HG03280 (cell line): ENCODE measurements around the gene DRICH1.
"Not testable (repeated sequence)": the region's sequence is repeated elsewhere in the genome, so short reads cannot be mapped to it uniquely, and the experiment has no call there.

Experiments used
- ATAC-seq: cut with Tn5 transposase; IDR thresholded peaks from one replicate; pipeline ENCODE4 v1.9.1; 2021; ENCODE audit warnings: mild to moderate bottlenecking, moderate library complexity; ENCODE audit not compliant: unreplicated experiment

Gene DRICH1, protein sequence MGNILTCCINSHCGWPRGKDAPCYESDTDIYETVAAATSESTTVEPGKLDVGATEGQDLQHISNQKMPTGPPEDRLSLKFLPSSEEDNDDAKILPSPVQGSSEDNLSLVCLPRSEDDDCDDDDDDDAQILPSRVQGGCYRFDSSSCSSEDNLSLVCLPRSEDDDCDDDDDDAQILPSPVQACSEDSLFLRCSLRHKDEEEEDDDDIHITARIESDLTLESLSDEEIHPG

DNA sequence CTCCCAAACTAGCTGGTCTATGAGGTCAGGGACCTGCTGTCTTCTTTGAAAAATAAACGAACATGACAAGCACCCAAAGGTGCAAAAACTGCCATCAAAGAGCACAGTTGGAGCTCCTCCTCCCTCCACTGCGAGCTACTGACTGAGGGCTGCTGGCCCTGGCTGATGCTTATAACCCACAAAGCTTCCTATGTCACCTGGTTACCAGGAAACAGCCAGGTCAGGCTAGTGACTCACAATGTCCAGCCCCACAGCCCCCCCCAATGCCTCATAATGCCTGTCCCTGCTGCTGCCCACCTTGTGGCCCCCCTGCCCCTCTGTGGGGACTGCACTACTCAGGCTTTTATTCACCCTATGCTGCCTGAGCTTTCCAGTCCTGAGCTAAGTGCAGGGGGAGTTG lies at the start of gene DRICH1:
TSS of gene DRICH1 (minus strand) at position 144 of the 400 bp plus-strand sequence. CDS start 298 bp downstream, outside the sequence.
- no peak for ATAC-seq

DNA sequence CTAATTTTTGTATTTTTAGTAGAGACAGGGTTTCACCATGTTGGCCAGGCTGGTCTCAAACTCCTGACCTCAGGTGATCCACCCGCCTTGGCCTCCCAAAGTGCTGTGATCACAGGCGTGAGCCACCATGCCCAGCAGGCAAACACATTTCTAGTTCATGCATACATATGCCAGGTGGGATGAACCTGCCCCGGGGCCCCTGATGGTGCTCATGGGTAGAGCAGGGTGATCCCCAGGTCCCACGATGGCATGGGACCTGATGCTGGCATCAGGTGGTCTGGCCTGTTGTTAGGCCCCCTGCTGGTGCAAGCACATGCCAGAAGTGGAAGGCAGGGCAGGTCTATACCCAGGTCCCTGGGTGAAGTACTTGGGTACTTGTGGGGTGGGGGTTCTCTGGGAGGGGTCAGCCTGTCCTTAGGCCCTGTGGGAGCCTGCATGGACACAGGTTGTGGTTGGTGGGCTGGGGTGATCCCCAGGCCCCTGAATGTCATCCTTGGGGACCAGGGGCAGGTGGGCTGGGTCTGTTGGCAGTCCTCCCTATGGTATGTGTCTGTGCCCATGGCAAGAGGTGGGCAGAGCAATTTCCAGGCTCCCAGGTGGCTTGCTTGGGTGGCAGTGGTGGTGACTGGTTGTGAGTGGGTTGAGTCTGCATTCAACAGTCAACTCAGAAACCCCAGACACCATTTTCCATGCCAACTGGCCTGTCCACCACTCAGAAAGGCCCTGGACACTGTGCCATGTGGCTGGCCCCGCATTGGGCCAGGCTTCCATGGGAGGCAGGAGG lies 49.1 kb upstream of the DRICH1 start:
- no peak for ATAC-seq

DNA sequence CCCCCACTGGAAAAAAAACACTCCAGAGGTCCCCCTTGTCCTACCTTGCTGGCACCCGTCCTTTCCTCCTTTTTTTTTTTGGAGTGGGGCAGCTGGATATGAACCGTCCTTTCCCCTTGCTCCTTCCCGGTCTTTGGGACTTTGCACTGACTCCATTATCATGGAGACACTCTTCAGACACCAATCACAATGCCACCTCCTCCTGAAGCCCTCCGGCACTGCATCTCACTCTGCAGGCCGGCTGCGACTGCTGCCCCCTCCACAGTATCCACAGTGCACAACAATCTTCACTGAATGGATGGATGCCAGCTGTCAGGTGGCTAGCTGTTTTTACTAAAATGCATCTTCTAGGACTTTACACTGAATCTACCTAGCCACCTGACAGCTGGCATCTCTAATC lies 46.0 kb upstream of the DRICH1 start:
- no peak for ATAC-seq

- ATAC-seq: no peak
Measured at GRCh38 chr22:23677701-23677995, 45.5 kb upstream of the DRICH1 start.

DNA sequence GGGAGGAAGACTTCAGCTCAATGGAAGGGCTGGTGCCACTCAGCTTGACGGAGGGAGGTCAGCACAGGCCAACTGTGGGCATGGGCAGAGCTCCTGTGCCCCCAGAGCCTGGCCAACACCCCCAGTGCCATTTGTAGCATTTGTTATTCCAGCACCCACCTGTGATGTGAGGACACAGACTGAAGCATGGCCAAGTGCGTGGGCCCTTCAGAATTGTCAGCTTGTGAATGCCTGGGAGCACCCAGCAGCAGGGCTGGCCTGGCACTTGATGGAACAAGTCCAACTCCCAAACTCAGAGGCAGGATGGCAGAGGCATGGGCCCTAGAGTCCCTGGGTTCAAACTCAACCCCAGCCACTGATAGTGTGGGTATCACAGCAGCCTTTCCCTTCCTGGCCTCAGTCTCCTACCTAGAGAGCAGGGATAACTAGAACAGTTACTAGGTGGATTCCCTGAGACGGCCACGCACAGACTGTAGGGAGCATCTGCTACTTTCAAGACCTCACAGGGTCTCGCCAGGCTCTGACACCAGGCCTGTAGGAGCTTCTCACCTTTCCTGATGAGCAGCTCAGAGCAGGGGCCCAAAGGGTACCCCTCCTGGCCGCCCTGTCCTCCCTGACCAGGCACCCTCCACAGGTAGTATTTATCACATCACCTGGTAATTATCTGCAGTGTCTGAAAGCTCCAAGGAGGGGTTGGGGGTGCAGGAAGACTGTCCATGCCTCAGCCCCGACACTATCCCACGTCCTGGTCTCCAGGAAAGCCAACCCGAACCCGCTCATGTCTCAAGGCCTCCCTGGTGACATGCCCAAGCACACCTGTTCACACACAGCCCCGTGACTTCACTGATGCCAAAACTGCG lies 45.0 kb upstream of the DRICH1 start:
- not testable (repeated sequence) for ATAC-seq

DNA sequence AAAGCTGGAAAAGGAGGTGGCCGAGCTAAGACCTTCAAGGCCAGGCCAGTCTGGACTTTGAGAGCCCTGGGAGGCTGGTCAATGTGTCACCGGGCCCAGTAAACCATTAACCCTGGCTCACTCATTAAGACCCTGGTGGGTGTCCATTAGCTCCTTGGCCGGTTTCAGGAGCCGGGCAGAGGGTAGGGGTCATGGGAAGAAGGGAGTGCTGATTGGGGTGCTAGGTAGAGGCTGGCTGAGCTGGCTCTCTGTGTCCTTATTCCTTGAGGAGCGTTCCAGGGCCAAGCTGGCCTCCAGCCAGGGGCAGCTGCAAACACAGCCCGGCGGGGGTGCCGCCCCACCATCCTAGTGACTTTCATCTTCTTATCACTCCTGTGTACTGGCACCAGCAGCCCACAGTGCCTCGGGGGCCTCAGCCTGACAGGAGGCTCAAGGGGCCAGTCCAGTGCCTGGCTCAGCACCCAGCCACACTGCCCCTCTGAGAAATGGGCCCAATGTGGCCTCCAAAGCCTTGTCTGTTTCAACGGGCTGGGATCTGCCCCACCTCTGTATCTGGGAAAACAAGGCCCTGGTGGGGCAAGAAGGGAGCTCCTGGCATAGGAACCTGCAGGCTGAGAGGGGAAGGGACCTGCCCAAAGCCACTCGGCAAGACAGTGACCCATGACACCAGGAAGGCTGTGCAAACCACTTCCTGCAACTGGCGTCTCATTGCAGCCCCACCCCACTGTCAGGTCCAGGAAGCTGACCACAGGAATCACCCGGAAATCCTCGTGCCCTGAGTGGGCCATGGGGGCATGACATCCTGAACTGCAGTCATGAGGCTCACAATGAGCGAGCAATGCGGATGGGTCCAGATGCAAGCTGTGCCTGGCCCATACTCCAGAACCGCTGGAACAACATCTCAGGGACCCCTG lies 43.6 kb upstream of the DRICH1 start:
- ATAC-seq: no peak

DNA sequence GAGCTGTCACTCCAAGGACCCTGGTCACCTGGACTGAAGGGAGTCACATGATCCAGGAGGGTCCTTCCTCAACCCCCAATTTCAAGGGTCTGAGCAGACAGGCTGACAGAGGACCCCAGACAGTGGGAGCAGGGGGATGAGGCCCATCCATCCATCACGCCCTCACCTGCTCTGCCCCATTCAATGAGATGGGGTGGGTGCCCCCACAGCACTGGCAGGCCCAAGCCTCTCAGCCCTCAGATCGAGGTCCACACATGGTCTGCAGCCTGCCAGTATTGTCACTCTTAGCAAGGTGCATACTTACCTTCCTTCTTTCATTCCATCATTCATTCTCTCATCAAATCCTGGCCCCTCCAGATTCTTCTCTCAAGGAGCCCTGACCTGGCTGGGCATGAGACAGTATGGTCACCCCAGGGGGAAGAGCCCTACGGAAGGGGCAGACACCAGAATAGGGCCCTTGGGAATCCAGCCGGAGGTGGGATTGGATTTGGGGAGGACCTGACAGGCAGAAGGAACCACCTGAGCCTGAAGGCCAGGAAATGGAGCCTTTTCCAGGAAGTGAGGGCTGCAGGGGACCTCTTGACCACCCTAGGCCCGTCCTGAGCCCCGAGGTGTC lies 42.9 kb upstream of the DRICH1 start:
- ATAC-seq: not testable (repeated sequence)

DNA sequence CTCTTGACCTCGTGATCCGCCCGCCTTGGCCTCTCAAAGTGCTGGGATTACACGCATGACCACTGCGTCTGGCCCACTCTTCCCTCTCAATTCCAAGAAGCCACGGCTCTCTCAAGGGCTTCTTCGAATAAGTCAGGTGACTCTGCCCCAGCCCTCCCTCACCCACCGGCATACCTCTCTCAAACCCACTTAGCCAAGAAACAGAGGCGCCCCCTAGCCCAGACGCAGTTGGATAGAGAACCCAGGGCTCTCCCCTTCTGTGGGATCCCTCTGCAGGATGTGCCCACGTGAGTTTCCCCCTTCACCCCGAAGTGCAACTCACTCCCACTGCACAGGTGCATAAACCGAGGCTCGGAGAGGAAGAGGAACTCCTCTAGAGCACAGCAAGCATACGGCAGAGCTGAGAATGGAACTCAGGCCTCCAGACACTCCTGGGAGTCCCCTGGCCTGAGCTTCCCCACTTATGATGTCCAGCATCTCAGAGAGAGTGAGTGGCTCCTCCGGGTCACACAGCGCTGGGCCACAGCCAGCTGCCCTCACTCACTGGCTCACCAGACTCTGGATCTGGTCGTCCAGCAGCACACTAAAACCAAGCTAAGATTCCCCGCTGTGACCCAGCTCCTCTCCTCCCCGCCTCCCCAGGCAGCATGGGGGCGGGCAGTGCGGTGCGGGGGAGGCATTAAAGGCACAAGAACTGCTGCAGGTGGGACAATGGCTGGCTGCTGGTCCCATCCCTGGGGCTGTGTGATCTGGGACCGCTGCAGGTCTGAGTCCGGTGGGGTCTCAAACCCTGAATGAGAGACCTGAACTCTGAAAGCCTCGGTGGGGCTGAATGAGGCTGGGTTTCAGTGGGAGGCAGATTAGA lies 41.9 kb upstream of the DRICH1 start:
- no peak for ATAC-seq

GRCh38 chr22:23673050-23673620 lies 41.0 kb upstream of the DRICH1 start:
- ATAC-seq: no peak

DNA sequence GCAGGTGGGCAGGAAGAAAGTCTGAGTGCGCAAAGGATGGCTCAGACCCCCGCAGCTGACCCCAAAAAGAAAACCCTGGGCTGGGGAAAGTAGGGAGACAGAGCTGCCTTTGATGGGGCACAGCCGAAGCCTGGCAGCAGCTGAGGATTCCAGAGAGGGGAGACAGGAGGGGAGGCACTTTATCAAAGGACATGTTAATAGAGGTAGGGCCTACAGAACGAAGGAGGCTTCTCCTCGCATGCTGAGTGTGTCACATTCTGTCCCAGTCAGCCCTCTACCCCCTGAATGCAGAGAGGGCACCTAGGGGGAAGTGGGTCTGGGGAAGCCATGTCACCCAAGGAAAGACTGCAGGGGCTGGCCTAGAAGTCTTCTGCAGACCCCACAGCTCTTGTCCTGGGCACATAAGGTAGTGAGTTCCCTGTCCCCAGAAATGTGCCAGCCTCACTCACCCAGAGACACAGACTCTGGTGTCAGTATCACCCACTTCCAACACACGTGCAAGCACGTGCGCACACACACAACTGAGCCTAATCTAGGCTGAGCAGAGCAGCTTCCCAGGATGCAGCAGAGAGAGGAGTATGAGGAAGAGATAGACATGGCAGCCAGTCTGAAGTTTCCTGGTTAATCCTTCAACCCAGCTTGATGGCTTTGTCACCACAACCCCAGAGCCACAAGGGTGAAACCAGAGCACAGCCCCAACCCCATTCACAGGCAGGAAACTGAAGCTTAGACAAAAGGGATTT lies 40.4 kb upstream of the DRICH1 start:
- not testable (repeated sequence) for ATAC-seq

DNA sequence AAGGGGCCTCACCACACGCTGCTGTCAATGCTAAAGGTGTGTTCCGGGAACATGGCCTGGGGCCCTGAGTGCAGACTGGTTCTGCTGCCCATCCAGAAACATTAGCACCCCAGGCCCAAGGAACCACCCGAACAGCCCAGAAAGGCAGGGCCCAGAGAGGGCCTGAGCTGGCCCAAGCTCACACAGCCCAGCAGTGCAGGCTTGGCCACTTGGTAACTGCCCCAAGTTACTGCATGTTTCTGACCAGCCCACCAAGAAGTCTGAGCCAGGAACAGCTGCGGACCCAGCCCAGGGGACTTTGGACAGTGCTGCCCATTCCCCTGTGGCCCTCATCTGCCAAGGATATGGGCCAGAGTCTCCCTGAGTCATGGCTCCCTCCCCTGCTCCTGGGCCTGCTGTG lies 39.3 kb upstream of the DRICH1 start:
- not testable (repeated sequence) for ATAC-seq

DNA sequence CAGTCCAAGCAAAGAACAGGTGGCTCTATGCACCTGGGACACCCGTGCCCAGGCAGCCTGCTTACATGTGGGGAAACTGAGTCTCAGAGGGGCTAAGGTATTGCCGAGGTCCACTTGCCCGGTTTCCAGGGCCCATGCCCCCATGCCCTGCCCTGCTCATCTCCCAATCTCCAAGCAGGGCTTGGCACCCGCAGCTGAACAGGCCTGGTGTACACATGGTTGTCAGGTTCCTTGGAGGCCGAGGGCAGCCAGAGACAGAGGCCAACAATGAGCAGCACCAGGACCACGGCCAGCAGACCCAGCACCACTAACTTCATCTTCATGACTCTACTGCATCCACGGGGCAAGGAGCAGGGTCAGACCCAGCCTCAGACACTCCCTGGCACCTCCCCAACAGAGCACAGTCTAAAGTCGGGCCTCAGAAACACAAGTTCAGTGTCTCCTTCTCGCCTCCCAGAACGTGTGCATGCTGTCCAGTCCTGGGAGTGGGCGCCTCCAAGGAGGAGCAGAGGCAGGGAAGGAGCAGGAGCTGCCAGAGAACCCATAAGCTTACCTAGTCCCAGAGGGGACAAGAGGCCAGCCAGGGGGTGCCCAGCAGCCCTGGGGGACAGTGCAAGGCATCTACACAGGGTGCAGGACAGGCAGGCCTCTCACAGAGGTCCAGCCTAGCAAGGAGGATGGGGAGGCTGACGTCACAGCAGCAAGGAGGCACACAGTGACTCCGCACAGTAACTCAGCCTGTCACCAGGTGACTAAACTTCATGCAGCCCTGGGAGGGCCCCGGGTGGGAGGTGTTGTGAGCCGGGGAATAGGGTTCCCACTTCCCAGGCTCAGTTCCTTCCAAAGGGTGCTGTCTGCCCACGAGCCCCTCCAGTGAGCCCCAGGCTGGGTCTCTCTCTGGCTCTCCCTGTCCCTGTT lies 38.5 kb upstream of the DRICH1 start:
- ATAC-seq: no peak

DNA sequence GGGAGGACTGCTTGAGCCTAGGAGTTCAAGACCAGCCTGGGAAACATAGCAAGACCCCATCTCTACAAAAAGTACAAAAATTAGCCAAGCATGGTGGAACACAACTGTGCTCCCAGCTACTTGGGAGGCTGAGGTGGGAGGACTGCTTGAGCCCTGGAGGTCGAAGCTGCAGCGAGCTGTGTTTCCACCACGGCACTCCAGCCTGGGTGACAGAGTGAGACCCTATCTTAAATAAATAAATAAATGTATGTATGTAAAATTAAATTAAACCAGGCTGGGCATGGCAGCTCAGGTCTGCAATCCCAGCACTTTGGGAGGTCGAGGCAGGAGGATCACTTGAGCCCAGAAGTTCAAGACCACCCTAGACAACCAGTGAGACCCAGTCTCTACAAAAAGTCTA lies 28.3 kb upstream of the DRICH1 start:
- not testable (repeated sequence) for ATAC-seq

- ATAC-seq: no peak
Measured at GRCh38 chr22:23657727-23658126, 25.6 kb upstream of the DRICH1 start.

GRCh38 chr22:23655891-23656475 lies 23.9 kb upstream of the DRICH1 start:
- ATAC-seq: no peak

- ATAC-seq: no peak
Measured at GRCh38 chr22:23652711-23653110, 20.6 kb upstream of the DRICH1 start.

- no peak for ATAC-seq
Measured at GRCh38 chr22:23652286-23652685, 20.2 kb upstream of the DRICH1 start.
